Left ventricle myocardium superior (tissue), 1 donor: ENCODE data around the gene MACROD2. TPM values are rescaled to one million over a fixed set of nuclear protein-coding genes. Genes with fewer than 3 reads are reported as not detected.
"Not testable (repeated sequence)": the region's sequence is repeated elsewhere in the genome, so short reads cannot be mapped to it uniquely, and the experiment has no call there.

Source experiments
- ATAC-seq: fragments of 200-7000 bp; cut with Tn5 transposase; one replicate; pipeline ENCODE4 v1.9.1; 2020; ENCODE audit warnings: mild to moderate bottlenecking, moderate library complexity
- DNase-seq: peaks from one replicate; pipeline ENCODE4 v3.0.0-alpha.2; 2020
- intact Hi-C: fragments of 100-400 bp; cut with micrococcal nuclease; formaldehyde crosslinking; loops from one replicate; pipeline ENCODE4 v1.11.0; 2022
- total RNA-seq: library from RNA; stranded (reverse); fragmentation: NEBNext Ultra II Directional; extraction: Animal tissue kit (Norgen Biotek cat#: 25700); gene quantifications from one replicate; pipeline ENCODE4 v1.2.1, GENCODE V29; 2021
- donor health status: DM: no; HTN: yes; CAD: no; lungs with severe emphysema.

The MACROD2 gene
- total RNA-seq, 1 donor from 2014 or later = 3.5 TPM

- ATAC-seq, intact Hi-C loops, DNase-seq: not testable (repeated sequence)
Measured at GRCh38 chr20:16012934-16013333, 2017.6 kb downstream of the MACROD2 start.

- ATAC-seq = no peak
- no peak for DNase-seq
- intact Hi-C loops = no loop called here
Measured at GRCh38 chr20:16013631-16014030, 2018.3 kb downstream of the MACROD2 start.

GRCh38 chr20:16014436-16014835, 2019.1 kb downstream of the MACROD2 start:
- ATAC-seq (no peak), DNase-seq (no peak)
- intact Hi-C loops = no loop called here

GRCh38 chr20:16017656-16018055, 2022.3 kb downstream of the MACROD2 start:
- ATAC-seq (no peak), DNase-seq (no peak)
- intact Hi-C loops = no loop called here

- DNase-seq = no peak
- no peak for ATAC-seq
- intact Hi-C loops = no loop called here
Measured at GRCh38 chr20:16018881-16019280, 2023.6 kb downstream of the MACROD2 start.

GRCh38 chr20:16020971-16021370, 2025.7 kb downstream of the MACROD2 start:
- intact Hi-C loops = no loop called here
- no peak for DNase-seq
- ATAC-seq = no peak

- ATAC-seq (no peak), DNase-seq (no peak)
- intact Hi-C loops = no loop called here
Measured at GRCh38 chr20:16025084-16025483, 2029.8 kb downstream of the MACROD2 start.

GRCh38 chr20:16027686-16028085, 2032.4 kb downstream of the MACROD2 start:
- intact Hi-C loops = no loop called here
- DNase-seq (no peak), ATAC-seq (no peak)

- intact Hi-C loops = no loop called here
Measured at GRCh38 chr20:16028923-16029322, 2033.6 kb downstream of the MACROD2 start.

GRCh38 chr20:16030253-16030652, 2034.9 kb downstream of the MACROD2 start:
- intact Hi-C loops = no loop called here
- no peak for ATAC-seq
- no peak for DNase-seq

More at GRCh38 chr20:16028923-16029322, 2033.6 kb downstream of the MACROD2 start:
- no peak for DNase-seq
- no peak for ATAC-seq

GRCh38 chr20:16035576-16035975, 2040.3 kb downstream of the MACROD2 start:
- no peak for DNase-seq
- ATAC-seq = no peak
- intact Hi-C loops = no loop called here

GRCh38 chr20:16036331-16036730, 2041.0 kb downstream of the MACROD2 start:
- ATAC-seq = no peak
- no peak for DNase-seq
- intact Hi-C loops = no loop called here

- no peak for DNase-seq
- ATAC-seq = no peak
- intact Hi-C loops = no loop called here
Measured at GRCh38 chr20:16040742-16041141, 2045.4 kb downstream of the MACROD2 start.

- no peak for DNase-seq
- intact Hi-C loops = no loop called here
Measured at GRCh38 chr20:16042731-16043130, 2047.4 kb downstream of the MACROD2 start.

GRCh38 chr20:16043931-16044330, 2048.6 kb downstream of the MACROD2 start:
- DNase-seq = no peak
- intact Hi-C loops = no loop called here
- no peak for ATAC-seq

More at GRCh38 chr20:16042731-16043130, 2047.4 kb downstream of the MACROD2 start:
- ATAC-seq = no peak

- no peak for ATAC-seq
- intact Hi-C loops = no loop called here
- DNase-seq = no peak
Measured at GRCh38 chr20:16048876-16049275, 2053.6 kb downstream of the MACROD2 start.

GRCh38 chr20:16049529-16050093, 2054.3 kb downstream of the MACROD2 start:
- ATAC-seq (no peak), DNase-seq (no peak)
- intact Hi-C loops = no loop called here

GRCh38 chr20:16050366-16050765, 2055.1 kb downstream of the MACROD2 start:
- no peak for ATAC-seq
- DNase-seq = no peak
- intact Hi-C loops = no loop called here

- ATAC-seq (no peak), DNase-seq (no peak)
- intact Hi-C loops = no loop called here
Measured at GRCh38 chr20:16051968-16052367, 2056.7 kb downstream of the MACROD2 start.

- ATAC-seq (no peak), DNase-seq (no peak)
- intact Hi-C loops = no loop called here
Measured at GRCh38 chr20:16052456-16052855, 2057.1 kb downstream of the MACROD2 start.

- DNase-seq (no peak), ATAC-seq (no peak)
- intact Hi-C loops = no loop called here
Measured at GRCh38 chr20:16054985-16055384, 2059.7 kb downstream of the MACROD2 start.

- intact Hi-C loops = no loop called here
- ATAC-seq = no peak
Measured at GRCh38 chr20:16057651-16058050, 2062.3 kb downstream of the MACROD2 start.

More at GRCh38 chr20:16057651-16058050, 2062.3 kb downstream of the MACROD2 start:
- DNase-seq = no peak
